SU-DHL-6 (cell line): ENCODE data around the gene PRKAG1.

Experiments used
- H2AFZ ChIP-seq: fragments of 200-600 bp; sonication (generic); 2 replicates; pipeline ENCODE4 v1.6.1; 2014; ENCODE audit warnings: low read depth, mild to moderate bottlenecking, moderate library complexity, mixed read lengths, antibody characterized with exemption, low read length; ENCODE audit not compliant: severe bottlenecking
- H3F3A ChIP-seq: fragments of 200-600 bp; shearing (Covaris generic); 2 replicates; pipeline ENCODE4 v1.6.0; 2016; ENCODE audit warnings: antibody characterized with exemption, mild to moderate bottlenecking; ENCODE audit not compliant: insufficient read depth
- H3K27ac ChIP-seq: fragments of 200-600 bp; sonication (generic); 2 replicates; pipeline ENCODE4 v1.5.1; 2016; ENCODE audit warnings: low read depth, mild to moderate bottlenecking, low read length, moderate library complexity, mixed read lengths
- H3K27me3 ChIP-seq: fragments of 200-600 bp; sonication (generic), shearing (Covaris generic); 2 replicates; pipeline ENCODE4 v1.6.0; 2014; ENCODE audit warnings: mild to moderate bottlenecking, low read length
- H3K36me3 ChIP-seq: fragments of 200-600 bp; sonication (generic); 2 replicates; pipeline ENCODE4 v1.6.1; 2014; ENCODE audit warnings: mild to moderate bottlenecking, low read length, mixed read lengths
- H3K4me2 ChIP-seq: fragments of 300-600, 200-600 bp; shearing (Covaris generic), sonication (generic); 2 replicates; pipeline ENCODE4 v1.6.0; 2014; ENCODE audit warnings: low read length, low read depth, mild to moderate bottlenecking; ENCODE audit not compliant: poor library complexity, severe bottlenecking
- H3K4me3 ChIP-seq: fragments of 200-600 bp; sonication (generic); 2 replicates; pipeline ENCODE4 v1.5.1; 2014; ENCODE audit warnings: antibody characterized with exemption, low read length, mild to moderate bottlenecking, mixed read lengths; ENCODE audit not compliant: insufficient read depth, poor library complexity, severe bottlenecking
- H3K79me2 ChIP-seq: fragments of 200-600 bp; sonication (generic); 2 replicates; pipeline ENCODE4 v1.6.1; 2014; ENCODE audit warnings: mild to moderate bottlenecking, low read length, moderate library complexity; ENCODE audit not compliant: insufficient read depth
- H3K9ac ChIP-seq: fragments of 200-600 bp; sonication (generic); 2 replicates; pipeline ENCODE4 v1.7.0; 2014; ENCODE audit warnings: mild to moderate bottlenecking, low read length
- H3K9me2 ChIP-seq: fragments of 200-600 bp; sonication (generic); replicated peaks from 2 replicates; pipeline ENCODE4 v1.6.1; 2014; ENCODE audit warnings: low read length; ENCODE audit not compliant: insufficient read depth
- H3K9me3 ChIP-seq: fragments of 200-600 bp; sonication (generic); 2 replicates; pipeline ENCODE4 v1.6.1; 2014; ENCODE audit warnings: low read length, mixed read lengths; ENCODE audit not compliant: insufficient read depth
- H4K20me1 ChIP-seq: fragments of 200-600 bp; sonication (generic); 2 replicates; pipeline ENCODE4 v1.6.1; 2014; ENCODE audit warnings: low read depth, mild to moderate bottlenecking, antibody characterized with exemption, low read length, moderate library complexity, mixed read lengths
- CTCF ChIP-seq: fragments of 200-600 bp; sonication (generic); IDR thresholded peaks from one replicate; pipeline ENCODE4 v1.5.1; 2017; ENCODE audit warnings: antibody characterized with exemption, mild to moderate bottlenecking, low read length, moderate library complexity; ENCODE audit not compliant: insufficient read depth, poor library complexity, severe bottlenecking
- EZH2phosphoT487 ChIP-seq: fragments of 200-600 bp; sonication (generic), shearing (Covaris generic); conservative IDR thresholded peaks from 2 replicates; pipeline ENCODE4 v1.6.1; 2018; ENCODE audit warnings: mild to moderate bottlenecking, antibody characterized with exemption, low read length, moderate library complexity, mixed read lengths

Gene PRKAG1

GRCh38 chr12:49036029-49036428 is 17.5 kb upstream of the PRKAG1 start:
- no peak overlapping the region for H3K27ac ChIP-seq
- no peaks in the 10 kb centered on the region for H3K79me2 ChIP-seq
- H3K4me3 ChIP-seq = no peak overlapping the region
- TF ChIP-seq EZH2phosphoT487 (no peak), CTCF (no peak)
- H4K20me1 ChIP-seq = no peaks in the 10 kb centered on the region
- no peaks in the 10 kb centered on the region for H3K9me2 ChIP-seq
- no peaks in the 10 kb centered on the region for H3K9me3 ChIP-seq
- H3K9ac ChIP-seq = no peak overlapping the region
- H2AFZ ChIP-seq = no peak overlapping the region
- H3K36me3 ChIP-seq = peaks cover 3% of the 10 kb centered on the region
- no peak overlapping the region for H3K4me2 ChIP-seq
- H3F3A ChIP-seq = no peaks in the 10 kb centered on the region
- no peaks in the 10 kb centered on the region for H3K27me3 ChIP-seq

- no peak overlapping the region for H3K27ac ChIP-seq
- no peaks in the 10 kb centered on the region for H3K79me2 ChIP-seq
- no peak overlapping the region for H3K4me3 ChIP-seq
- H4K20me1 ChIP-seq = no peaks in the 10 kb centered on the region
- no peak overlapping the region for H3K9ac ChIP-seq
- H3F3A ChIP-seq = no peaks in the 10 kb centered on the region
- no peaks in the 10 kb centered on the region for H3K9me2 ChIP-seq
- H3K36me3 ChIP-seq = peaks cover 3% of the 10 kb centered on the region
- H3K27me3 ChIP-seq = no peaks in the 10 kb centered on the region
- H2AFZ ChIP-seq = no peak overlapping the region
- no peak overlapping the region for H3K4me2 ChIP-seq
- TF ChIP-seq EZH2phosphoT487 (no peak), CTCF (no peak)
- H3K9me3 ChIP-seq = no peaks in the 10 kb centered on the region
Observed at GRCh38 chr12:49034286-49034622, 15.7 kb upstream of the PRKAG1 start.

- Histone ChIP-seq H3K9ac (no peak overlapping the region), H3K9me2 (no peaks in the 10 kb centered on the region), H3K36me3 (peaks cover 3% of the 10 kb centered on the region), H3K27ac (no peak overlapping the region), H3K4me2 (no peak overlapping the region), H3F3A (no peaks in the 10 kb centered on the region), H3K27me3 (no peaks in the 10 kb centered on the region), H3K9me3 (no peaks in the 10 kb centered on the region), H2AFZ (no peak overlapping the region), H3K79me2 (no peaks in the 10 kb centered on the region), H4K20me1 (no peaks in the 10 kb centered on the region), H3K4me3 (no peak overlapping the region)
- no peak for TF ChIP-seq EZH2phosphoT487
- TF ChIP-seq CTCF = no peak
Observed at GRCh38 chr12:49033611-49034285, 15.2 kb upstream of the PRKAG1 start.
